Naive B cell (primary cell): ENCODE results near the gene ERBB2. TPM values are rescaled to one million over a fixed set of nuclear protein-coding genes. Genes with fewer than 3 reads are reported as not detected.

Source experiments
- ATAC-seq, 2 donors: fragments of 150-1000 bp; cut with Tn5 transposase; 2 replicates each; pipeline ENCODE4 v1.10.0; 2021; ENCODE audit warnings: low read depth in 2 of 2, mild to moderate bottlenecking in 2 of 2, moderate library complexity in 2 of 2
- DNase-seq: peaks from one replicate; pipeline ENCODE4 v3.0.0; 2022
- H3K27ac Mint-ChIP-seq, 6 donors: one replicate each; pipeline ENCODE4 v1.8.0; 2020 to 2022; ENCODE audit warnings: mild to moderate bottlenecking in 6 of 6, mixed read lengths in 6 of 6, moderate library complexity in 5 of 6, inconsistent platforms in 2 of 6
- H3K27me3 Mint-ChIP-seq, 3 donors: one replicate each; pipeline ENCODE4 v1.8.0; 2021 to 2022; ENCODE audit warnings: mixed read lengths in 3 of 3, mild to moderate bottlenecking in 1 of 3
- H3K36me3 Mint-ChIP-seq, 2 donors: one replicate each; pipeline ENCODE4 v1.8.0; 2020 to 2022; ENCODE audit warnings: mixed read lengths in 2 of 2, inconsistent platforms in 1 of 2, mild to moderate bottlenecking in 1 of 2
- H3K4me1 Mint-ChIP-seq, 3 donors: one replicate each; pipeline ENCODE4 v1.8.0; 2020 to 2022; ENCODE audit warnings: mixed read lengths in 3 of 3, inconsistent platforms in 1 of 3, mild to moderate bottlenecking in 1 of 3, moderate library complexity in 1 of 3
- H3K4me3 Mint-ChIP-seq, 8 donors: one replicate each; pipeline ENCODE4 v1.8.0; 2020 to 2022; ENCODE audit warnings: mild to moderate bottlenecking in 8 of 8, mixed read lengths in 8 of 8, moderate library complexity in 8 of 8, inconsistent platforms in 2 of 8
- H3K9me3 Mint-ChIP-seq, 7 donors: one replicate each; pipeline ENCODE4 v1.8.0; 2020 to 2022; ENCODE audit warnings: mixed read lengths in 7 of 7, mild to moderate bottlenecking in 5 of 7, inconsistent platforms in 2 of 7, moderate library complexity in 1 of 7
- polyA plus RNA-seq, 6 donors: library from polyadenylated mRNA; unstranded; fragments of 300-500 nt; fragmentation: Illumina TruSeq; gene quantifications; one replicate each; pipeline ENCODE4 v1.2.3, GENCODE V29; 2021; ENCODE audit warnings: low read depth in 6 of 6

ERBB2 gene
- polyA plus RNA-seq, 6 donors from 2014 or later: 0.20 to 3.0 (median 1.1) TPM

DNA sequence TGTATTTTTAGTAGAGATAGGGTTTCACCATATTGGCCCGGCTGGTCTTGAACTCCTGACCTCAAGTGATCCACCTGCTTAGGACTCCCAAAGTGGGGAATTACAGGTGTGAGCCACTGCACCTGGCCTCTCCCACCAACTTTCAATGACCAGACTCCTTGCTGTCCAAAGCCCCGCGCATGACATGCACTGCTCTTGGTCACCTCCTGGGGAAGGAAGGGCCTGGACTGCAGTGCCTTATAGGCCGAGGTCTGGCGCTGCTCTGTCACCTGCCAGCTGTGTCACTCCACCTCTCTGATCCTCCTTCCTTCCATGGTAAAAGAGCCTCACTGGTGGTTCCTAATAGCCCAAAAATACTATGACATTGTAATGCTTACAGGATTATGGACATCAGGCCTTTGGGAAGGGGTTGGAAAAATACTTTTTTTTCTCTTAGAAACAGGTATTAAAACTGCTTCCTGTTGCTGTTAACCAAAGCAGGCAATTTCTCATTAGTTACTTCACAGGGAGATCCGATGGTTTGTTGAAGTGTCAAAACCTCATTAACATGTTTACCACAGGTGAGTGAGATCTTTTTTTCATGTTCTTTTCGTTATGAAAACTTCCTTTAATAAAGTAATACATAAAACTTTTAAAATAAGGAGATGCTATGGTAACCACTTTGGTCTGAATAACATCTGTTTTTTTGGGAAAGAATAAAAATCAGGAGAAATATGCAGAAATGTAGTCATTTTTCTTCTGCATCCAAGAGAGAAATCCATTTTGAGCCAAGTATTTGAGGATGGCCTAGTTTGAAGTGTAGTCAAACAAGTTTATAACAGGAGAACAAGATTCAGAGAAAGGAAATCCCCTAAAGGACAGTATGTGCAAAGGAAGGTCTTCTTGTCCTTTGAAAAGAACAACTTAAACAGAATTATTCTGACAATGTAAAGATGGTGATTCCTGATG, 73.4 kb downstream of the ERBB2 start:
- no peak for ATAC-seq
- no peak for DNase-seq
- Mint-ChIP-seq H3K27me3 (no peaks in the 10 kb centered on the region), H3K9me3 (no peaks in the 10 kb centered on the region), H3K36me3 (peaks cover 41 to 49% of the 10 kb centered on the region in 2 donors), H3K4me3 (peak overlapping the region; percentile 7 to 92 (median 86)), H3K4me1 (peaks cover 81 to 100% (median 94%) of the 10 kb centered on the region in 3 donors), H3K27ac (peak overlapping the region; percentile 89 to 97 (median 94))

GRCh38 chr17:39774047-39774446, 74.2 kb downstream of the ERBB2 start:
- H3K27me3 Mint-ChIP-seq: no peaks in the 10 kb centered on the region
- H3K9me3 Mint-ChIP-seq: no peaks in the 10 kb centered on the region
- H3K36me3 Mint-ChIP-seq: peaks cover 33 to 42% of the 10 kb centered on the region in 2 donors
- H3K27ac Mint-ChIP-seq: peak overlapping the region; percentile 64 to 97 (median 92)
- peaks cover 76 to 99% (median 93%) of the 10 kb centered on the region in 3 donors for H3K4me1 Mint-ChIP-seq
- ATAC-seq: no peak
- DNase-seq: no peak
- peak overlapping the region in 7 of 8 donors; percentile 51 to 95 (median 84) for H3K4me3 Mint-ChIP-seq

DNA sequence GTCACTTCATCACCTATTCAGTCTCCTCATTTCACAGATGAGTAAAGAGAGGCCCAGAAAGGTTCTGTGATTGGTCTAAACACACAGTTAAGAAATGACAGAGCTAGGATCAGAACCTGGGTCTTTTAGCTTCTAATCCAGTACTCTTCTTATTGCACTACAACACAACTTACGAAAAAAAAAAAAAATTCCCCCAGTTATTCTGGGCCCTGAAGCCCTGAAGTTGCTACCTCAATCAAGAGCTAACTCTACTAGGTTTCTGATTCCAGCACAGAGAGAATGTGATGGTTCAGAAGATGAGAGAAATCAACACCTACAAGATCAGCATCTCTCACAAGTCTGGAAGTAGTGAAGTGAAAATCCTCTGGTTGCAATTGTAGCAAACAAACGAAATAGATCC, 75.2 kb downstream of the ERBB2 start:
- H3K9me3 Mint-ChIP-seq: no peaks in the 10 kb centered on the region
- peaks cover 33 to 37% of the 10 kb centered on the region in 2 donors for H3K36me3 Mint-ChIP-seq
- H3K27ac Mint-ChIP-seq: peak overlapping the region; percentile 64 to 97 (median 92)
- H3K4me1 Mint-ChIP-seq: peaks cover 74 to 95% (median 83%) of the 10 kb centered on the region in 3 donors
- peak overlapping the region; percentile 76 to 95 (median 86) for H3K4me3 Mint-ChIP-seq
- ATAC-seq (peak; percentile 45 to 64), DNase-seq (peak; percentile 43)
- H3K27me3 Mint-ChIP-seq: no peaks in the 10 kb centered on the region

DNA sequence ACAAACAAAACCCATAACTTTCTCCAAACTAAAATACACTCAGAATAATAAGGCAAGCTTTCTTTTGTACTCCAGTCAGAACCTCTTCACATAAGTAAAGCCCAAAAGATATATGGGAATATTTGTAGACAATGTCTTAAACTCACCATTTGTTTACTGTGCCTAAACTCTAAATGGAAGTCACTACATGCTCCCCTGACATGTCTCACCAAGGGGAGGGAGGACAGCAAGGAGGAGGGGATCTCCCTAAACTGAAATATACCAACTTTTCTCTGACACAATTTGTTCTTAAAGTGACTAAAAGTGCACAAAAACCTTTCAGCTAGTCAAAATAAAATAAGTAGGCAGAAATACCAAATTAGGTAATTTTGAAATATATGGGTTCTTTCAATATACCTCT, 76.4 kb downstream of the ERBB2 start:
- no peaks in the 10 kb centered on the region for H3K9me3 Mint-ChIP-seq
- peak overlapping the region; percentile 64 to 97 (median 90) for H3K27ac Mint-ChIP-seq
- H3K4me1 Mint-ChIP-seq: peaks cover 72 to 94% (median 80%) of the 10 kb centered on the region in 3 donors
- peaks cover 37 to 41% of the 10 kb centered on the region in 2 donors for H3K36me3 Mint-ChIP-seq
- H3K4me3 Mint-ChIP-seq: peak overlapping the region; percentile 80 to 95 (median 86)
- ATAC-seq (peak in 1 of 2 donors; percentile 33), DNase-seq (no peak)
- no peaks in the 10 kb centered on the region for H3K27me3 Mint-ChIP-seq

DNA sequence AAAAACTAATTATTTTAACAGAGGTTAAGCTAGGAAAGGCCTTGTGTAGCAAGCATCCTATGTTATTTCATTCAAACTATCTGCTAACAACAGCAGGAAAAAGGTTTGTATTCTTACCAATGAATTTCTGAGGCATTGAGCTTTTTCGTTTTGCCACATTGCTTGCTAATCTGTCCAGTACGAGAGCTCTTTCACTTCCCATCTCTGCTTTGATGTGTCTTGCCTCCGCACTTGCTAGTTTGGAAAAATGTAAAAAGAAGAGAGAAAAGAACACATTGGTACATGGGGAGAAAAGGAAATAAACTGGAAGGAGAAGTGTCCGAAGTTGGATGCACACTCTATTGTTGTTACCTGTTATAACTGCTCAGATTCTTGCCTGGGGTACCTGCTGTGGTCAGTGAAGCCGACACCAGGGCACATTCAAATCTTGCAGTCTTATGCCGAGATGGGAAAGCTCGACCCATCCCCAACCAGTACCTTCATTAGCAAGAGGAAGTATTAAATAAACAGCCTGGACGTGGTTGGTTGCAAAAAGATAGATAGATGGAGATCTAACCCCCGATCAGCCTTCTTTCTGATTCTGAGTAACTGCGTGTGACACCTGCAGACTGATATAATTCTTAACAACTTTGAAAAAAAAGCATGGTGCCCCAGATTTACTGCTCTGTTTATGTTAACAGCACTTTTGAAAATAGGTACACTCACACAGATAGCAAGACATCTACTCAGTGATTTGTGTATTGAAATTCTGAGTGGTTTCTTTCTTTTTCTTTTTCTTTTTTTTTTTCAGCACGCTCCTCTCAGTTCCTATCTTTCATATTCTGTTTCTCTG, 77.9 kb downstream of the ERBB2 start:
- peaks cover 36 to 40% of the 10 kb centered on the region in 2 donors for H3K36me3 Mint-ChIP-seq
- H3K9me3 Mint-ChIP-seq: no peaks in the 10 kb centered on the region
- H3K4me1 Mint-ChIP-seq: peaks cover 72 to 94% (median 80%) of the 10 kb centered on the region in 3 donors
- ATAC-seq (peak; percentile 32 to 45), DNase-seq (peak; percentile 17)
- no peaks in the 10 kb centered on the region for H3K27me3 Mint-ChIP-seq
- H3K27ac Mint-ChIP-seq: peak overlapping the region; percentile 64 to 96 (median 82)
- H3K4me3 Mint-ChIP-seq: peak overlapping the region; percentile 80 to 95 (median 90)

Other genes with a start within 250 kb of the ERBB2 start
- 10 to 100 TPM in 5 of 6 donors, 1 to 10 TPM in 1; 6.9 to 24.4 (median 20.2) TPM for gene MED1, start 248.8 kb upstream of the ERBB2 start, polyA plus RNA-seq
- gene CDK12, start 238.6 kb upstream of the ERBB2 start, polyA plus RNA-seq: 1 to 10 TPM in 5 of 6 donors, under 1 TPM in 1; 0.32 to 8.1 (median 4.3) TPM
- under 1 TPM in 1 of 6 donors, not detected in 5; 0.09 TPM for gene NEUROD2, start 92.1 kb upstream of the ERBB2 start, polyA plus RNA-seq
- under 1 TPM in 1 of 6 donors, not detected in 5; 0.12 TPM for gene PPP1R1B, start 73.1 kb upstream of the ERBB2 start, polyA plus RNA-seq
- 10 to 100 TPM; 30.7 to 53.7 (median 42.0) TPM for gene STARD3, start 62.9 kb upstream of the ERBB2 start, polyA plus RNA-seq
- gene TCAP, start 34.7 kb upstream of the ERBB2 start, polyA plus RNA-seq: under 1 TPM in 3 of 6 donors, not detected in 3; 0.12 to 0.25 (median 0.24) TPM
- not detected for gene PNMT, start 31.6 kb upstream of the ERBB2 start, polyA plus RNA-seq
- 10 to 100 TPM in 2 of 6 donors, 1 to 10 TPM in 4; 7.2 to 18.2 (median 9.1) TPM for gene PGAP3, start 12.0 kb upstream of the ERBB2 start, polyA plus RNA-seq
- 100 to 1,000 TPM in 5 of 6 donors, 10 to 100 TPM in 1; 99.3 to 135 (median 123) TPM for gene MIEN1, start 30.5 kb downstream of the ERBB2 start, polyA plus RNA-seq
- gene GRB7, start 37.9 kb downstream of the ERBB2 start, polyA plus RNA-seq: under 1 TPM in 3 of 6 donors, not detected in 3; 0.23 to 0.65 (median 0.29) TPM
- gene IKZF3, start 164.2 kb downstream of the ERBB2 start, polyA plus RNA-seq: 100 to 1,000 TPM in 1 of 6 donors, 10 to 100 TPM in 4, under 1 TPM in 1; 0.75 to 127 (median 39.8) TPM
- under 1 TPM in 5 of 6 donors, not detected in 1; 0.16 to 0.80 (median 0.38) TPM for gene ZPBP2, start 168.1 kb downstream of the ERBB2 start, polyA plus RNA-seq
- gene GSDMB, start 218.6 kb downstream of the ERBB2 start, polyA plus RNA-seq: 1 to 10 TPM in 1 of 6 donors, under 1 TPM in 3, not detected in 2; 0.15 to 2.0 (median 0.31) TPM
- 100 to 1,000 TPM in 3 of 6 donors, 10 to 100 TPM in 3; 71.8 to 181 (median 95.9) TPM for gene ORMDL3, start 227.5 kb downstream of the ERBB2 start, polyA plus RNA-seq
- gene LRRC3C, start 227.7 kb downstream of the ERBB2 start, polyA plus RNA-seq: not detected